Mononuclear cell (primary cell): ENCODE measurements around the gene PPP1R12B. TPM values are rescaled to one million over a fixed set of nuclear protein-coding genes. Genes with fewer than 3 reads are reported as not detected.
"Not testable (repeated sequence)": the region's sequence is repeated elsewhere in the genome, so short reads cannot be mapped to it uniquely, and the experiment has no call there.

Experiments used
- H3K27me3 ChIP-seq: 2 replicates; pipeline ENCODE4 v1.6.0; 2011; ENCODE audit warnings: low read length, control low read depth; ENCODE audit not compliant: insufficient read depth
- H3K4me1 ChIP-seq: 2 replicates; pipeline ENCODE4 v1.5.1; 2011; ENCODE audit warnings: mild to moderate bottlenecking, low read length, control low read depth; ENCODE audit not compliant: insufficient read depth
- H3K4me3 ChIP-seq: 2 replicates; pipeline ENCODE4 v1.5.1; 2011; ENCODE audit warnings: mild to moderate bottlenecking, low read length, moderate library complexity
- H3K9me3 ChIP-seq: 2 replicates; pipeline ENCODE4 v1.5.1; 2011; ENCODE audit warnings: low read depth, mild to moderate bottlenecking, control low read depth, low read length
- total RNA-seq: library from RNA; depleted of rRNA; stranded (reverse); fragments of >200 nt; gene quantifications from one replicate; pipeline ENCODE4 v1.2.3, GENCODE V29; 2012

PPP1R12B gene
- total RNA-seq, 1 donor: 22.4 TPM

GRCh38 chr1:202637321-202638018 lies 289.0 kb downstream of the PPP1R12B start:
- H3K27me3 ChIP-seq: peaks cover 96% of the 10 kb centered on the region
- H3K4me3 ChIP-seq, H3K9me3 ChIP-seq, H3K4me1 ChIP-seq: not testable (repeated sequence)

- H3K27me3 ChIP-seq: peaks cover 95% of the 10 kb centered on the region
- H3K4me1 ChIP-seq: peaks cover 10% of the 10 kb centered on the region
- no peaks in the 10 kb centered on the region for H3K9me3 ChIP-seq
- H3K4me3 ChIP-seq: no peak overlapping the region
Observed at GRCh38 chr1:202638019-202638700, 289.7 kb downstream of the PPP1R12B start.

GRCh38 chr1:202638701-202639305 lies 290.3 kb downstream of the PPP1R12B start:
- Histone ChIP-seq H3K27me3 (peaks cover 92% of the 10 kb centered on the region), H3K4me1 (peaks cover 14% of the 10 kb centered on the region)
- H3K4me3 ChIP-seq, H3K9me3 ChIP-seq: not testable (repeated sequence)

GRCh38 chr1:202639500-202639899 lies 291.0 kb downstream of the PPP1R12B start:
- H3K27me3 ChIP-seq: peaks cover 93% of the 10 kb centered on the region
- H3K4me3 ChIP-seq: no peak overlapping the region
- no peaks in the 10 kb centered on the region for H3K9me3 ChIP-seq
- H3K4me1 ChIP-seq: peaks cover 17% of the 10 kb centered on the region

- H3K9me3 ChIP-seq: no peaks in the 10 kb centered on the region
- H3K27me3 ChIP-seq: peaks cover 93% of the 10 kb centered on the region
- H3K4me3 ChIP-seq: no peak overlapping the region
- H3K4me1 ChIP-seq: peaks cover 17% of the 10 kb centered on the region
Observed at GRCh38 chr1:202642212-202642611, 293.7 kb downstream of the PPP1R12B start.

Other genes starting within 250 kb of the PPP1R12B start
- not detected for gene GPR37L1, start 225.8 kb upstream of the PPP1R12B start, total RNA-seq
- gene ARL8A, start 204.0 kb upstream of the PPP1R12B start, total RNA-seq: 63.6 TPM
- gene PTPN7, start 188.1 kb upstream of the PPP1R12B start, total RNA-seq: 51.7 TPM
- gene LGR6, start 154.9 kb upstream of the PPP1R12B start, total RNA-seq: 1.3 TPM
- 0.63 TPM for gene UBE2T, start 6.8 kb upstream of the PPP1R12B start, total RNA-seq